Type B pancreatic cell (in vitro differentiated cells): ENCODE measurements around the gene TMEM198. TPM values are rescaled to one million over a fixed set of nuclear protein-coding genes. Genes with fewer than 3 reads are reported as not detected.

Source experiments
- DNase-seq: peaks from one replicate; pipeline ENCODE4 v3.0.0; 2021; ENCODE audit warnings: mixed read lengths; ENCODE audit not compliant: unreplicated experiment; ENCODE audit errors: extremely low spot score
- H3K27ac Mint-ChIP-seq: 2 replicates; pipeline ENCODE4 v1.8.0; 2021; ENCODE audit warnings: mild to moderate bottlenecking, mixed read lengths
- H3K27me3 Mint-ChIP-seq: 2 replicates; pipeline ENCODE4 v1.8.0; 2021; ENCODE audit warnings: mixed read lengths
- H3K36me3 Mint-ChIP-seq: 2 replicates; pipeline ENCODE4 v1.8.0; 2021; ENCODE audit warnings: mixed read lengths
- H3K4me1 Mint-ChIP-seq: one replicate; pipeline ENCODE4 v1.8.0; 2021; ENCODE audit warnings: mixed read lengths; ENCODE audit not compliant: unreplicated experiment
- H3K4me3 Mint-ChIP-seq: 2 replicates; pipeline ENCODE4 v1.8.0; 2021; ENCODE audit warnings: mild to moderate bottlenecking, mixed read lengths
- H3K9me3 Mint-ChIP-seq: 2 replicates; pipeline ENCODE4 v1.8.0; 2021; ENCODE audit warnings: mixed read lengths
- CTCF ChIP-seq: fragments of 200-600 bp; sonication (generic); conservative IDR thresholded peaks from 2 replicates; pipeline ENCODE4 v1.5.0; 2021; ENCODE audit warnings: antibody characterized with exemption, mild to moderate bottlenecking
- total RNA-seq: library from RNA; stranded (reverse); gene quantifications from 2 replicates; pipeline ENCODE4 v1.2.1, GENCODE V29; 2021; ENCODE audit warnings: low replicate concordance

Gene TMEM198
- total RNA-seq, 1 donor from 2014 or later, result 7.8 TPM

GRCh38 chr2:219541611-219542180 is 2.1 kb upstream of the TMEM198 start:
- DNase-seq, result peak; percentile 90
- peaks cover 3% of the 10 kb centered on the region for H3K36me3 Mint-ChIP-seq
- peak overlapping the region; percentile 87 for H3K27ac Mint-ChIP-seq
- peaks cover 18% of the 10 kb centered on the region for H3K4me1 Mint-ChIP-seq
- peaks cover 5% of the 10 kb centered on the region for H3K27me3 Mint-ChIP-seq
- peak overlapping the region; percentile 88 for H3K4me3 Mint-ChIP-seq
- no peaks in the 10 kb centered on the region for H3K9me3 Mint-ChIP-seq
- peak; percentile 100 for TF ChIP-seq CTCF

GRCh38 chr2:219542931-219543595 is 765 bp upstream of the TMEM198 start:
- peak overlapping the region; percentile 87 for H3K27ac Mint-ChIP-seq
- DNase-seq, result no peak
- no peaks in the 10 kb centered on the region for H3K9me3 Mint-ChIP-seq
- H3K36me3 Mint-ChIP-seq, result peaks cover 3% of the 10 kb centered on the region
- peaks cover 18% of the 10 kb centered on the region for H3K4me1 Mint-ChIP-seq
- no peak for TF ChIP-seq CTCF
- peaks cover 5% of the 10 kb centered on the region for H3K27me3 Mint-ChIP-seq
- peak overlapping the region; percentile 88 for H3K4me3 Mint-ChIP-seq

- peak overlapping the region; percentile 88 for H3K27ac Mint-ChIP-seq
- H3K9me3 Mint-ChIP-seq, result no peaks in the 10 kb centered on the region
- peak overlapping the region; percentile 92 for H3K4me3 Mint-ChIP-seq
- H3K36me3 Mint-ChIP-seq, result peaks cover 7% of the 10 kb centered on the region
- TF ChIP-seq CTCF, result no peak
- H3K4me1 Mint-ChIP-seq, result peaks cover 18% of the 10 kb centered on the region
- peaks cover 9% of the 10 kb centered on the region for H3K27me3 Mint-ChIP-seq
- no peak for DNase-seq
These were observed 739 bp downstream of the TMEM198 start for GRCh38 chr2:219544567-219544966.

- no peaks in the 10 kb centered on the region for H3K9me3 Mint-ChIP-seq
- H3K27me3 Mint-ChIP-seq, result peaks cover 9% of the 10 kb centered on the region
- H3K4me1 Mint-ChIP-seq, result peaks cover 18% of the 10 kb centered on the region
- peak overlapping the region; percentile 92 for H3K4me3 Mint-ChIP-seq
- TF ChIP-seq CTCF, result no peak
- H3K36me3 Mint-ChIP-seq, result peaks cover 7% of the 10 kb centered on the region
- peak overlapping the region; percentile 88 for H3K27ac Mint-ChIP-seq
- DNase-seq, result no peak
These were observed 1.6 kb downstream of the TMEM198 start for GRCh38 chr2:219545295-219545942.

- Mint-ChIP-seq H3K4me3 (peak overlapping the region; percentile 73), H3K27me3 (peaks cover 12% of the 10 kb centered on the region), H3K27ac (no peak overlapping the region), H3K36me3 (peaks cover 7% of the 10 kb centered on the region), H3K9me3 (no peaks in the 10 kb centered on the region), H3K4me1 (peaks cover 18% of the 10 kb centered on the region)
- no peak for TF ChIP-seq CTCF
- no peak for DNase-seq
These were observed 2.1 kb downstream of the TMEM198 start for GRCh38 chr2:219545943-219546352.
